HG03378 (cell line): ENCODE measurements around the gene TCEAL1.

Experiments used
- ATAC-seq: cut with Tn5 transposase; IDR thresholded peaks from one replicate; pipeline ENCODE4 v1.9.1; 2021; ENCODE audit warnings: mild to moderate bottlenecking, moderate library complexity; ENCODE audit not compliant: unreplicated experiment

The TCEAL1 gene

DNA sequence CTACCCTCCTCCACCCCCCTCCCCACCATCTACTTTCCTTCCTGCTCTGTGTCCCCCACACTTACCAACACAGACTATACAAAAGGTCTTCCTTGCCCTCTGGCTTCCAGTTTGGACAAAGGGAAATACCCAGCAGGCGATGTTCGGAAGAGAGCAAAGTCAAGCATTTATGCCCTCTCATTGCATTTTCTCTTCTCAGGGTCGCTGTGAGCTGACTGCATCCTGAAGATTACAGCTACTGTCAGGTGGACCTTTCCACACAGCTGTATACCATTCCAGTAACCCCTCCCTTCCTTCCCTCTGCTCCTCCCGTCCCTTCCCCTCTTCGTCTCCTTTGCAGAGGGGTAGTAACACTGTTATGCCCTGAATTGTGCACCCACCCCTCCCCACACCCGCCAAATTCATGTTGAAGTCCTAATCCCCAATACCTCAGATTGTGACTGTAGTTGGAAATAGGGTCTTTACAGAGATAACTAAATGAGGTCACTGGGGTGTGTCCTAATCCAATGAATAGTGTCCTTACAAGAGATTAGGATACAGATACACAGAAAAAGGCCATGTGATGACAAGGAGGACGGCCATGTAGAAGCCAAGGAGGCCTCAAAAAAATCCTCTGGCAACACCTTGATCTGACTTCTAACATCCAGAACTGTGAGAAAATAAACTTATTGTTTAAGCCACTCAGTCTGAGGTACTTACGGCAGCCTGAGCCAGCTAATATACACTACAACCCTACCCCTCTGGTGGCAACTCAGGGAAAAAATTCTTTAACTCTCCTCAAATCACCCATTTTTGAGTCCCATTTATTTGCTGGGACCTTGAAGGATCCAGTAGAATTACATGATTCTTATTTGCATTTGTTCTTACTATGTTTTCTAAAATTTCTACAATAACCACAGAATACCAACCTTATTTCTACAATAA lies 46.0 kb downstream of the TCEAL1 start:
- no peak for ATAC-seq

DNA sequence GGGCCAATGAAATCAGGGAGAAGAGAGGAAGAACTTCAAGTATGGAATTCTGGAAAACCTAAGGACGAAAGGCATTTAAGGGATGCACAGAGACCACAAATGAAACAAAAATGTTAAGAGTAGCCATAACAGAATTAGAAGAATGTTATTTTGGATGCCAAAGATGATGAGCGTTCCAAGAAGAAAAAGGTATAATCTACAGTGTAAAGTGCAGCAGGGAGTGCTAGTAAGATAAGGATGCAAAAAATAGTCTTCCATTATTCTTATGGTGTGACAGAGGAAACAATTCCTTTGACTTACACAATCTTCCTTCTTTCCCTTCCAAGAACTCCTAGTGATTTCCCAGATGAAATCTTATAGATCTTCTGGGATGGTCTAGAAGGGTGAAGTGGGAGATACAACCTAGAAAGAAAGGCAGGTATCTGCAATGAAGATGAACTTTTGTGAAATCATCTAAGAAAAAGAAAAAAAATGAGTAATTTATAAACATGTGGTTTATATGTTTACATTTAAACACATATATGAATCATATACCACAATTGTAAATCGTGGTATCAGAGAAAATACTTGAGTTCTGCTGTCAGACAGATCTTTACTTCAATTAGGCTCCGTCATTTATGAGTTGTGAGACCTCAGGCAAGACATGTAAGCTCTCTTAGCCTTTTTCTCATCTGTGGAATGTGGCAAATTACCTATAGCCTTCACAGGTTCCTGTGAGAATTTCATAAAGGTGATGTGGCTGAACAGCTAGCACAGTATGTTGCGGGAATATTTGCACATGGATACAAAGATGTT lies 49.6 kb downstream of the TCEAL1 start:
- no peak for ATAC-seq
